Posterior vena cava (tissue), 2 donors: ENCODE measurements around the gene MCOLN2. TPM values are rescaled to one million over a fixed set of nuclear protein-coding genes. Genes with fewer than 3 reads are reported as not detected.

Experiments used
- DNase-seq: peaks from one replicate; pipeline ENCODE4 v3.0.0-alpha.2; 2020; ENCODE audit warnings: low spot score
- intact Hi-C, 2 donors: fragments of 100-400 bp; cut with DNase I; formaldehyde crosslinking; loops; one replicate each; pipeline versions ENCODE4 v1.14.1 to v1.14.2; 2022 to 2023
- total RNA-seq, 2 donors: library from RNA; stranded (reverse); fragmentation: NEBNext Ultra II Directional; extraction: Animal tissue kit (Norgen Biotek cat#: 25700); gene quantifications; one replicate each; pipeline ENCODE4 v1.2.1, GENCODE V29; 2021
- donor health status: DM: yes; HTN: yes; CAD: no.
- donor health status: DM: yes; HTN: yes; CAD: no.

The MCOLN2 gene
- total RNA-seq, 2 donors from 2014 or later: 0.32 to 0.71 TPM

DNA sequence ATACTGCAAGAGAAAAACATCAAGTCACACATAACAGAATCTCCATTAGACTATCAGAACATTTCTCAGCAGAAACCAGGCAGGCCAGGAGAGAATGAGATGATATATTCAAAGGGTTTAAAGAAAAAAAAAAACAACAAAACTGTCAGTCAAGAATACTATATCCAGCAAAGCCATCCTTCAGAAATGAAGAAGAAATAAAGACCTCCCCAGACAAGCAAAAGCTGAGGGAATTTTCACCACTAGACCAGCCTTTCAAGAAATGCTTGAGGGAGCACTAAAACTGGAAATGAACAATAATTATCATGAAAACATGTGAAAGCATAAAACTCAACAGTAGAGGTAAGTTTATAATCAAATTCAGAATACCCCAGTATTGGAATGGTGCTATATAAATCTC, 47.2 kb downstream of the MCOLN2 start:
- intact Hi-C loops: loop anchor here in 1 of 2 donors (10.0 kb wide), 1 partner anchor 305 kb away; the partner anchor contains the start of gene C1orf52
- DNase-seq: no peak

DNA sequence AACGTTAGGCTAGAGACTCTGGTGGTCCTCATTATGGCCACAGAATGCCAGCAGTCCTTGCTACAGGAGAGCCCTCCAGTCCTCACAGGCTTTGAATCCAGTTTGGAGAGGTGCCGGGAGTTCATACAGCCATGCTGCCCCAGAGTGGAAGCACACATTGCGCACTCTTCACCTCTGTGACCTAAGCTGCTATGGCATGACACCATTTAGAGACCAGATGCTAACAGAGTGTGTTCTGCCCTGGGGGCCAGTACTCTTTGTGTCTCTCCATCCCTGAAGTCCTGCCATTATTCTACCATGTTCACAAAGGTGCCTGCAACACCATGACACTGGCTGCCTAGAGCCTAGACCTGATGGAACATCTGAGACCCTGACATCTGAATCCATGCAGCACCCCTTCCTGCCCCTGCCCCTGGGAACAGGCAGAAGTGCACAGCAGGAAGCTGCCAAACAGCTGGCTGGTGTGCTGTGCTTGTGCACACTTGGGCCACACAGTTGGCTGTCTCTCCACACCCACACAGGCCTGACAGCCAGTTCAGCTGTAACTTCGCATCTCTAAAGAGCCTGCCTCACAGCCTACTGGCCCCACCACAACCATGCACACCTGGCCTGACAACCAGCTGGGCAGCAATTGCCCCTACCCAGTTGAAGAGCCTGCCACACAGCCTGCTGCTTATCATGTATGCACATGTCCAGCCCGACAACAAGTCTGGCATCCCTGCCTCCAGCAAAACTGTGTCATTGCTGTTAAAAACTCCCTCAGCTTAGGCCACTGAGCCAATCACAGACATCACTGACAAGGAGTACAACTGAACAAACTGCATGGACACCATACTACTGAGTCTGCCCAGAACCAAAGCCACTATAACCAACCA, 49.1 kb downstream of the MCOLN2 start:
- DNase-seq: no peak
- intact Hi-C loops: loop anchor here in 1 of 2 donors (10.0 kb wide), 1 partner anchor 307 kb away; the partner anchor contains the start of gene C1orf52

DNA sequence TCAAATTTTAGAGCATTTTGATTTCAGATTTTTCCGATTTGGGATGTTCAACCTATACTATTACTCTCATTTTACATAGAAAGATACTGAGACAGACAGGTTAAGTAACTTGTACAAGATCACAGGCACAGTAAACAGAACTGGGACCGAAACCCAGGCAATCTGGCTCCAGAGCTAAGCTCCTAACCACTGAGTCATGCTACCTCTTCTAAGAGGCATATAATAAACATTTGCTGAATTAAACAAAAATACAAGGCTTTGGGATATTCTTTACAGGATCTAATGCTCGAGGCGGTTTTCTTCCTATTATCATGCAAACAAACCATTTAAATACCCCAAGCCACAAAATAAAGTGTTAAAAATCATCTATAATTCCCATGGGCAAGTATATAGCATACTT, 50.3 kb downstream of the MCOLN2 start:
- DNase-seq: no peak
- intact Hi-C loops: loop anchor here in 1 of 2 donors (10.0 kb wide), 1 partner anchor 308 kb away; the partner anchor contains the start of gene C1orf52

DNA sequence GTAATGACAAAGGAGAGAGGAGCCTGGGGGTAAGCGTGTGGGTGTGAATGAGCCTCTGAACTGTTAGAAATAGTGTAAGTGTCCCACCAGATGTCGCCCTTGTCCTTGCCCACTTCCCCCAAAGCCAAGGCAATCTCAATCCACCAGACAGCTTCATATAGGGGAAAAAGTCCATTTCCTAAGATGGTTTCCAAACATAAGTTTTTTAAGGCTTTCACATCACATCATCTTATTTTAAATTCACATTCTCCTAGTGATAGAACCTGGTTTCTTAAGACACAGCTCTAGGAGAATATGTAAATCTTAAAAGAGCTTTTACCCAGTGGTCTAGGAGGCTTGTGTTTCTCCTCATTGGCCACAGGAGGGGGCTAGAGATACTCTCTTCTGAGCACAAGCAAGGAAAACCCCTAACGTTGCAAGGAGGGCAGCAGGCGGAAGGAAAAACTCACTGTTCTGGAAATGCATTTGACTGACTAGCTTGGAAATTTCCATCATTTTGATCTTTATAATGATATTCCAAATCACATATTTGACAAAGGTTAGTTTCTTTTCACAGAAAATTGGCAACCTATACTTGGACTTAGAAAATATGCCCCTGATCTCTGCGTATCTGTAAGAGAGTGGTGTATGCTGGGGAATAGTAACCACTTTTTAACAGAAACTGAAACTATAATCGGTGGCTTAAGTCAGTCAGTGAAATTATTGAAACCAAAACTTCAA, 52.0 kb downstream of the MCOLN2 start:
- intact Hi-C loops: loop anchor here in 1 of 2 donors (10.0 kb wide), 1 partner anchor 310 kb away; the partner anchor contains the start of gene C1orf52
- no peak for DNase-seq

DNA sequence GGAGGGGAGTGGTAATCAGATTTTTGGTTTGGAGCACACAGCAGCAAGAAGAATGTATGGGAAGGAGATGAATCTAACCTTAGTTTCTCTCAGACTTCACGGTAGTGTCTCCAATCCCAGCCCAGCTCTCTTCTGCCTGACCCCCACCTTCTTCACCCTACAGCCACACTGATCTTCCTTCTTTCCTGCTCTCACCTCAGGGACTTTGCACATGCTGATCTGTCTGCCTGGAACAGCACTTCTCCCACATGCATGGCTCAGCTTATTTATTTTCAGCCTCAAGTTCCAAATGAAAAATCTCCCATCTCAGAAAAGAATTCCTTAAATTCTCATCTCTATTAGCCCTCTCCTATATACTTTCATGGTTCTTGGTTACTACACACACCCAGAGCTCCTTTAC, 55.1 kb downstream of the MCOLN2 start:
- no peak for DNase-seq
- intact Hi-C loops: loop anchor here in 1 of 2 donors (10.0 kb wide), 1 partner anchor 313 kb away; the partner anchor contains the start of gene C1orf52

DNA sequence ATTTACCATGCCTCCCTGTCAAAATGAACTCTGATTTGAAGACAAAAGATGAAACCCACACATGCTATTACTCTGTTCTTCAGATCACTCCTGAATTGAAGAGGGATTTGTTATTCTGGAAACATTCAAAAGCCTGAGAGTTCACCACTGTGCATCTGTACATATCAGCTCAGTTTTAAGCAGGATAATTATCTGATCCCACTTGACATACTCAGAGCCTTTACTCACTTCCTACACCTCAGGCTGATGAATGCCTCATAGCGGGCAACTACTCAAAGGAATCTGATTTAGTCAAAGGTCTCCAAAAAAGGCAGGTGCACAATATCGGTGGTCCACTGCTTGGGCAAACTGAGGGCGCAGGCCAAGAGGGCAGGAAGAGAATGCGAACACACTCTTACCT, 56.4 kb downstream of the MCOLN2 start:
- intact Hi-C loops: loop anchor here in 1 of 2 donors (10.0 kb wide), 1 partner anchor 314 kb away; the partner anchor contains the start of gene C1orf52

DNA sequence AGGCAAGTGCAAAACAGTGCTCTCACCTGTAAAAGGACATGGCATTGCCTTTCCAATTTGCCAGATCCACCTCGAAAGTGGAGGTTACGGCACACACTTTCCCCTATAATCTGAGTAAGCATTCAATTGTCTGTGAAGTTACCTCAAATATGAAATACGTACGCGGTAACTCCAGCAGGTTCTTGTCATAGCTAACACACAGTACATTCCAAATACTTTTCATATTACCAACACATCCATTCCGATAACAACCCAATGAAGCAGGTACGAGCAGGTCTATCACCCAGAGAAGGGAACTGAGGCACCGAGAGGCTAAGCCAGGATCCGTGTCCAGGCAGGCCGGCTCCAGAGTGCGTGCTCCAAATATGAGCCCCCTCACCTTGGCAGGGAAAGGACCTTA, 57.2 kb downstream of the MCOLN2 start:
- no peak for DNase-seq
- intact Hi-C loops: loop anchor here in 1 of 2 donors (10.0 kb wide), 1 partner anchor 315 kb away; the partner anchor contains the start of gene C1orf52

More for the DNA sequence above, 56.4 kb downstream of the MCOLN2 start:
- DNase-seq: no peak

DNA sequence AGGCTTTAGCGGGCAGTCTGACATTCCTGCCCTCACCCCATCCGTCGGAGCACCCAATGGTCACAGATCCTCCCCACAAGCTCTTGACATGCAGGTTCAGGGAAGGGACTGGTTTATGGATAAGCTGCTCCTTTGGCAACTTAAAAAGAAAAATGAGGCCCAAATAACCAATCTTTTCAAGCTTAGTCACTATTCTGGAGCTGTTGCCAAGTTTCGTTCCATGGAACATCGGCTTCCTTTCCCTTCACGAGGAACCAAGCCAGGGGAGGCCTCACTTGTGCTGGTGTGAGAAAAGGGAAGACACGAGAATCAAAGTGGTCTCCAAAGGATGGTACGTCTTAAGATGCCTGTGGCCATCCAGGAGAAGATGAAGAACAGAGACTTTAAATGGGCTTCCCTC, 57.8 kb downstream of the MCOLN2 start:
- intact Hi-C loops: no loop called here
- no peak for DNase-seq

DNA sequence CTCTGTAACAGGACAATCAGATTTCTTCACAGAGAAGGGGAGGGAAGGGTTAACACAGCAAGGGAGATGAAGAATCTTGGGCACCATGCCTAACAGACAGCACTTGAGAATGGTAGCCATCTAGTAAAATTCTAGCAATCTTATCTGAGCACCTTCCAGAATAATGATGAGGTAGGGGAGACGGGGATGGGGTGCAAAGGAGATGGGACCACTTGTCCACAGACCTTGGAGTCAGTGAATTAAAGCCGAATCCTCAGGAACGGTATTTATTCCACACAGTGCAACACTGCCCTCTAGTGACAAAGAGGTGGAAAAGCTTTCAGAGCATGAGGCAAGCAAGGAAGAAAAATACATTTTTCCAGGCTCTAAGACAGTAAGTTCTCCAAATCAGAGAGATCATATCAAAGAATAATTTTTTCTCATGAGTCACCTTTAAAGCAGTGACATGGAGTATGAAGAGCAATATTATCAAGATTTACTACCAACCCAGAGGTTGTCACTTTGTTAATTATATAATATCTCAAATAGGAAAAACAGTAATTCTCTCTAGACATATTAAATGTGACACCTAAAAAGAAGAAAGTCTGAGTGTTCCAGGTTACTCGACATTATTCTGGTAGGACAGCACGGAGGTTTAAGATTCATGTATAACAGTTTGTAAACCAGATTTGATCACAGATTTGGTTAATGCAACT, 60.6 kb downstream of the MCOLN2 start:
- no peak for DNase-seq
- intact Hi-C loops: no loop called here

DNA sequence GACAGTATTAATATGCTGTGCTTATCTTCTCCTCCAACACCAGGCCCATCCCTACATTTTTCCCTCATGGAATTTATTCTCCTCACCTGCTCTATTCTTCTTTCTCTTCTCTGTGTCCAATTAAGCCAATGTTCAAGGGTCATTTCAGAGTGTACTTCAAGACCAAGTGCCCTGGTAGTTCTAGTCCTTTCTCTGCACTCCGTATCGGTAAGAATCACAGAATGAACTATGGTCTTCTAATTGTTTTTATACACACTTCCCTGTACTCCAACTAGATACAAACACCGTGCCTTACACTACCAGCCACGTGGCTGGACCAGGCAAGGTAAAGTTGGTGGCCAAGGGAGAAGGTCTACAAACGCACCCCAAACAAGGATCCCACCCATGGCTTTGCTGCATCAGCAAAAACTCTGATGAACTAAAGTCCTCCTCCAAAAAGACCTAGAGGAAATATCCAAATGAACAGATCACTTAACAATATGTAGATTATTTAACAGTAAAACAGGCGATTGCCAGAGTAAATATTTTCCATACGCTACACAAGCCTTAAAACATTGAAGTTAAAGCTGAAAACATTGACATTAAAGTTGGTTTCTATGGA, 63.8 kb downstream of the MCOLN2 start:
- no peak for DNase-seq
- intact Hi-C loops: no loop called here

DNA sequence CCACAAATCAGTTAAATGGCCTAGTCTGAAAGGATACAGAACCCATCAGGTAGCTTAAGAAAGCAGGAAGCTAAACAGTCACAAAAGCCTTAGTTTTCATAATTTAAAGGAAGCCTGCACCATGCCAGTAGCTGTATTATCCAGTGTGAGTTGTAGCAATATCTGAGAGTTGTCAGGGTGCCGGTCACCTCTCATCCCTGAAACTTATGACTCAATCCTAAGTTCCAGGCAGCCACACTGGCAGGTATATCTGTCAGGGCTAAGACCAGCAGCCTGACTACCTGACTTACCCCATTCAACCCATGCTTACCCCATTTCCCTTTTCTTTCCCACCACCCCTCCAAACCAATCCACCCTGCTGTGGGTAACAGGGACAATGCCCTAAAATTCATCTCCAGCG, 66.1 kb downstream of the MCOLN2 start:
- intact Hi-C loops: no loop called here
- no peak for DNase-seq

DNA sequence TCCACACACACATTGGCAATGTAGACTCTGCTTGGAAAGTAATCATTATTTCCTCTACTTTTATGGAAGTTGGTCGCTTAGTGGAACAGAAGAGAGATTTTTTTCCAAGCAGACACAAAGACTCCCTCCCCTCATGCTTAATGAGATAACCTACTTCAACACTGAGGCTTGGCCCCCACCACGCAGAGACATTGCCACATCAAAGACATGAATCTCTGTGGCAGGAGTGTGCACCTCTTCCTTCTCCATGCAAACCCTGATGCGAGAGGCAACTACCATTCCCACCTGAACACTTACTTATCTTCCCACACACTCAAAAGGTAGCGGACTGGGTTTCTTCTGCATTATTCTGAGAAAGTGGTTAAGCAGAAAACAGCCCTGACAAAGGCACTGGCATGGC, 66.6 kb downstream of the MCOLN2 start:
- no peak for DNase-seq
- intact Hi-C loops: no loop called here

DNA sequence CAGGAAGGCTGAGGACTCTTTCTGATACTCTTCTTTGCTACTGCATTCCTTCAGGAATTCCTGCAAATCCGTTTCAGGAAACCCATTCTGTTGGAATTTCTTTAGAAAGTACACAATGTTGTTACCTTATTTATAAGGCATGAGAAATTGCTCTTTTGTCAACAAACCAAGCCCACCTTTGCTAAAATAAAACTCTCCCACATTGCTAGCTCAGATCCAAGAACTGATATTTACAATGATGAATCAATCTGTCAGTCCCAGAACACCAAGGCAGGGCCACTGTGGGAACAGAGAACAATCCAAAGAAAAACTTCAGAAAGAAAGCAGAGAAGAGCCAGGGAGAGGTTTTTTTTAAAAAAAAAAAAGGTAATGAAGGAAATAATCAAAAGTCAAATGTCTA, 67.3 kb downstream of the MCOLN2 start:
- no peak for DNase-seq
- intact Hi-C loops: no loop called here

DNA sequence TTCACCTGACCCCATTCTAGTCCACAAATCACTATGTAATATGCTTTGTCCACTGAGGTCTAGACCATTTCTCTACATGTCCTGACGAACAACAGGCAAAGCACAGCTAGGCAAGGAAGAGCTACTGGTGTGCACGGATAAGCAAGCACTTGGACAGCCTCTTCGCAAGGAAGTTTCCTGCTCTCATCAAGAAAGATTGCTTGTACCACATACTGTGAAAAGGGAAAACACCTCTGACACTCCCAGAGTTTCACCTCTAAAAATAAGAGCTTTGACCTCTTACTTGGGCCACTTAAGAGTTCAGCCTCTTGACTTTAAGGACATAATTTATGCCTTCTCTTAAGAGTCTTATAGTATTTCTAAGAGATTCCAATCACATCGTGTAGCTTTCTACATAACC, 67.9 kb downstream of the MCOLN2 start:
- DNase-seq: no peak
- intact Hi-C loops: no loop called here

DNA sequence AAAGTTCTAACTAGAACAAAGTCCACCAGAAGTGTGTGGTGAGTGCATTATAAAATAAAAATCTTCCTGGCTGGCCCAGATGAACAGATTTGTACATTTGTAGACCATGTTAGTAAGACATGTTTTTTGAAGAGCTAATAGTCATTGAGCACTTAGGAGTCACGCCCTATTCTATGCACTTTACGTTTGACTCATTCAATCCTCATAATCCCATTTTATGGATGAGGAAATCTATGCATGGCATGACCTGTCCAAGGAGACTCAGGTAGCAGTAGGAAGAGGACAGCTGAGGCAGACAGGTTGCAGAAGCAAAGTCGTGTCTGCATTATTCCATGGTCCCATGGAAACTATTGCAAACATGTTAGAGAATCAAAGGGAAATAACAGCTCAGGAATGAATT, 73.6 kb downstream of the MCOLN2 start:
- no peak for DNase-seq
- intact Hi-C loops: no loop called here

DNA sequence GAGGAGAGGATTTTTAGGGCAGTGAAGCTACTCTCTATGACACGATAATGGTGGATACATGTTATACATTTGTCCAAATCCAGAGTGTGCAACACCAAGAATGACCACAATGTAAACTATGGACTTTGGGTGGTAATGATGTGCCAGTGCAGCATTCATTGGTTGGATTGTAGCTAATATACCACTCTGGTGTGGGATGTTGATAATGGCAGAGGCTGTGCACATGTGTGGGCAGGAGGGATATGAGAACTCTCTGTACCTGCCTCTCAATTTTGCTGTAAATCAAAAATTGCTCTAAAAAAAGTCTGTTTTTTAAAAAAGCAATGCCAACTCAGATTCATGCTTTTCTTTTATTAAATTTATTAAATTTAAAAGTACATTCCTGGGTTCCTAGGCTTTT, 76.8 kb downstream of the MCOLN2 start:
- no peak for DNase-seq
- intact Hi-C loops: no loop called here

DNA sequence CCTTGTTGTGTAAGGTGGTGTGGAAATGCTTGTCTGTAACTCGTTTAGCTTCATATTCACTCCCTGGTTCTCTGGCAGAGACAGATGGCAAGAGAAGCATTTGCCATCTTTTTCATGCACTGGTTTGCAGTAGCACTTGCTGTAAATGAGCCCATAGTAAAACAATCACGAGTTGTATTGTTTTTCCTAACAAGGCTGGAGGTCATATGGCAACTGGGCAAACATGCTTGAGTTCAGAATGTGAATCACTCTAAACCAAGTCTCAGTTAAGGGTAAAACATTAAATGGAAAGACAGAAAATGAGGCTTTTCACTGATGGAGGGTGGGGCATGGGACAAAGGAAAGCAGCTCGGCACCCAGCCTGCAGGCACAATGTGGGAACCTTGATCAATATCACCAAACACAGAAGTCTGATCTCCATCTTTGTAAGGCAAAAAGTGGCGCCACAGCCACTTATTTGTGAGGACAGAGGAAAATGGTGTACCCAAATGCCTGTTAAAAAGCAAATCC, 77.4 kb downstream of the MCOLN2 start:
- no peak for DNase-seq
- intact Hi-C loops: no loop called here

DNA sequence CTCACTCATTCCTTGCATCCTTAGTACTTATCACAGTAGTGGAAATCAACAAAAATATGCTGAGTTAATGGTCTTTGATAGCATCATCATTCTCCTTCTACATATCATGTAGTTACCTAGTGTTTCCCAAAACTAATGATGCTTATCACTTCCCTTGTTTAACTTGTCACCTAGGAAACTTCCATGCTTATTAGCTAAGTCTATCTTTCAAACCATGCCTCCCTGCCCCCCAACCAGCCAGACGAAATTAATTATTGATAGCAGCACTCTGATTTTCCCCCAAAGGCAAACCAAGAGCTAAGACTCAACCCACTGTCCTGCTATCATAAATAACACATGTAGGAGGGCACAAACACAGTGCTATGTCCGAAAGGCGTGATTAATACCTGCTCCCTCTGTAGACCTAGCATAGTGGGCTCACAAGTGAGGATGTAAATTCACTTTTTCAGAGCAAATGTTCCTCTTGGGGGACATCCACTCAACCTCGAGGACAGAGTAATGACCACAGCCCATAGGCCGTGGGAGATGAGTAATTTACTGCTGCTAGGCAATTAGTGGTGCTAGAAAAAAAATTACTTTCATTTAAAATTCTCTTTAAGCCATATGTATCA, 78.1 kb downstream of the MCOLN2 start:
- DNase-seq: no peak
- intact Hi-C loops: no loop called here

DNA sequence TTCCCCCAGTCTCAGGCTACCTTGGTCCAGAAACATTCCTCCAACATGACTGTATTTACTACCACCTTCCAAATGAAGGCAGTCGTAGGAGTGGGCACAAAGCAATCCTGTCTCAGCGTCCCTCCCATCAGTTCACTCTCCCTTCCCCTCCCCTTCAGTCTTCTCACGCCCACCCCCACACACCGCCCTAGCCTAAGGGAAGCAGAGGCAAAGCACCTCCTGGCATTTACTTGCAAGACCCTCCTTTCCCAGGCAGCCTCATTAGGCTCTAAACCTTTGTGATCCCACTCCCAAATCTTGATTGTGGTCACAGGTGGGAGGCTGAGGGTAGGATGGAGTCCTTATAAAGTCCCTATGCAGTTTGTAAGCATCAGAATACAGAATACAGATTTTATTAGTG, 80.0 kb downstream of the MCOLN2 start:
- no peak for DNase-seq
- intact Hi-C loops: no loop called here
